ENCODE measurements around the gene PLA2G2D. TPM values are rescaled to one million over a fixed set of nuclear protein-coding genes. Genes with fewer than 3 reads are reported as not detected.

PLA2G2D gene
- total RNA-seq, 1 donor from 2014 or later: not detected

DNA sequence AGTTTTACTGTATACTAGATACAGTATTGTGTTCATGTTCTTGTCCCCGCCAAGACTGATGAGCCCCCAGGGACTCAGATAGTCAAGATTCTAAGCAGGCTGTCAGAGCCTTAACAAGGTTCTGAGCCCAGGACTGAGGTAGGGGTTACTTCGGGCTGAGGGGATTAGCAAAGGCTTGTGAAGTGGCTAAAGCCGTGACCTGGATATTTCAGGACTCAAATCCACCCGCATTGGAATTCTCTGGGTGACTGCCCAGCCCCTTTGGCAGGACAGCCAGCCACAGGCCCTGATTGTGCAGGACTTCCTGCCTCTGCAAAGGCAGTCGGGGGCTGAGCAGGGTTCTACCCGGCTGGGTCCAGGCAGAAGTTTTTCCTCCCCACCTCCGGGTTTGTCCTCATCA lies 49.5 kb downstream of the PLA2G2D start, which contains the start of gene PLA2G5:
TSS of gene PLA2G5 (plus strand) at position 321 of the 400 bp plus-strand sequence. CDS start 14,637 bp downstream, outside the sequence.
- intact Hi-C loops (cut with micrococcal nuclease): no loop called here

DNA sequence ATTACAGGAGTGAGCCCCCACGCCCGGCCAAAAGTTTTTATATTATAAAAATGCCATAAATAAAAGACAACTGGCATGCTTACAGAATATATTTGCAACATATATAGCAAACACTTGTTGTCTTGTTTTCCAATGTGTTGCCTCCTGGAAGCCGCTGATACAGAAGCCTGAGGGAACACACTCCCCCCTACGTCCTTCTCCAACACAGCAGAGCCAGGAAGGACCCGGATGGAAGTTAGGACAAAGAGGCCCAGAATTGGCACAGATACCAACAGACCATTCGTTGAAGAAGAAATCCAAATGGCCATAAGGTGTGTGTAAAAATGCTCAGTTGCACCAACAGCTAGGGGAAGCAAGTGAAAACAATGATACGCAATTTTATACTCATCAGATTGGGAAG lies 50.6 kb downstream of the PLA2G2D start:
- intact Hi-C loops (cut with micrococcal nuclease): no loop called here

DNA sequence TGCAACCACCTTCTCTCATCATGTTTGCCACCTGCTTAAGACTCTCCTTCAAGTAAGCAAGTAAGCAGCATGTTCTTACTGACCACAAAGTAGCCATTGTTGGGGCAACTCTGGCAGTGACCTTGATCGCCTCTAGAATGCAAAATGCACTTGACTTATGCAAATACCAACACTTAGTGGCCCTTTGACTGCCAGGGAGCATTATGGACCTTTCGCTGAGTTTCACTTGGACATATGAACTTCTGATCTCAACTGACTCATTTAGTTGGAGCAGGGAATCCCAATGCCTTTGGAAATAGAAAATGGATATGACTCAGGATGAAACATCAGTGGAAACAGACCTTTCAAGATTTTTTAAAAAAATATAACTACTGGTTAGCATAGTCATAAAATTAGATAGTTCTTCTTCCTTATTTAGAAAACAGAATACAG lies 55.5 kb downstream of the PLA2G2D start:
- intact Hi-C loops (cut with micrococcal nuclease): no loop called here

Other genes with a start within 250 kb of the PLA2G2D start
- 11.9 and 13.6 TPM in 2 replicates for gene OTUD3, start 237.1 kb downstream of the PLA2G2D start, total RNA-seq
- not detected in 2 replicates for gene PLA2G2E, start 195.9 kb downstream of the PLA2G2D start, total RNA-seq
- gene PLA2G2A, start 139.9 kb downstream of the PLA2G2D start, total RNA-seq: not detected in 2 replicates
- gene PLA2G5, start 49.3 kb downstream of the PLA2G2D start, total RNA-seq: not detected in 2 replicates
- not detected in 2 replicates for gene PLA2G2F, start 19.8 kb upstream of the PLA2G2D start, total RNA-seq
- 1.4 TPM in 2 replicates for gene UBXN10, start 66.6 kb upstream of the PLA2G2D start, total RNA-seq
- 0.51 and 1.0 TPM in 2 replicates for gene PLA2G2C, start 67.0 kb upstream of the PLA2G2D start, total RNA-seq
- gene VWA5B1, start 171.3 kb upstream of the PLA2G2D start, total RNA-seq: not detected in 2 replicates